HG02852 (cell line): Measurements from ENCODE around the gene RTBDN.
A peak's percentile ranks its signal among the peaks of the same experiment; 100 is the strongest.

Experiments used
- ATAC-seq: cut with Tn5 transposase; IDR thresholded peaks from one replicate; pipeline ENCODE4 v1.9.1; 2021; ENCODE audit warnings: mild to moderate bottlenecking, moderate library complexity; ENCODE audit not compliant: unreplicated experiment

RTBDN gene

DNA sequence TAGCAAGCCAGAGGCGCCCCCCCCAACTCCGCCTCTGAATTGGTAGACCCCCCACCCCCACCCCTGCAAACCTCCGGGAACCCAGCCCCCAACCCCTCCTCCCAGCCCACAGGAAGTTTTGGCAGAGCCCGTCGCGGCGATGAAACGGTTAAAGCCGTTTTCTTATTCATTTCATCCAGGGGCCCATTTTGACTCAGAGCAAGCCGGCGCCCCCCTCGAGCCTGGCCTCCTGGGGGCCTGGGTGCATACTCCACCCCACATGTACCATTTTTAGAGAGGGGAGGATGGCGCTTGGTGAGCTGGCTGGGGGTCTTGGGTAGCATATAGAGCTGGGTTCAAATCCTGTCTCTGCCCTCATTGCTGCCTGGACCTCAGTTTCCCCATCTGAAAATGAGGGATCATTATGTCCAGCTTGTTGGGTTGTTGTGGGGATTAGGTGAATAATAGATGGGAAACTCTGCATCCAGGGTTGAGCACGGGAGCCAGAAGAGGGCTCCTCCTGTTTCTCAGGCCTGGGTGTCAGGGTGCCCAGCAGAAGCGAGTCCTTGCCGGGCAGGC, 51.0 kb downstream of the RTBDN start:
- ATAC-seq, result no peak

DNA sequence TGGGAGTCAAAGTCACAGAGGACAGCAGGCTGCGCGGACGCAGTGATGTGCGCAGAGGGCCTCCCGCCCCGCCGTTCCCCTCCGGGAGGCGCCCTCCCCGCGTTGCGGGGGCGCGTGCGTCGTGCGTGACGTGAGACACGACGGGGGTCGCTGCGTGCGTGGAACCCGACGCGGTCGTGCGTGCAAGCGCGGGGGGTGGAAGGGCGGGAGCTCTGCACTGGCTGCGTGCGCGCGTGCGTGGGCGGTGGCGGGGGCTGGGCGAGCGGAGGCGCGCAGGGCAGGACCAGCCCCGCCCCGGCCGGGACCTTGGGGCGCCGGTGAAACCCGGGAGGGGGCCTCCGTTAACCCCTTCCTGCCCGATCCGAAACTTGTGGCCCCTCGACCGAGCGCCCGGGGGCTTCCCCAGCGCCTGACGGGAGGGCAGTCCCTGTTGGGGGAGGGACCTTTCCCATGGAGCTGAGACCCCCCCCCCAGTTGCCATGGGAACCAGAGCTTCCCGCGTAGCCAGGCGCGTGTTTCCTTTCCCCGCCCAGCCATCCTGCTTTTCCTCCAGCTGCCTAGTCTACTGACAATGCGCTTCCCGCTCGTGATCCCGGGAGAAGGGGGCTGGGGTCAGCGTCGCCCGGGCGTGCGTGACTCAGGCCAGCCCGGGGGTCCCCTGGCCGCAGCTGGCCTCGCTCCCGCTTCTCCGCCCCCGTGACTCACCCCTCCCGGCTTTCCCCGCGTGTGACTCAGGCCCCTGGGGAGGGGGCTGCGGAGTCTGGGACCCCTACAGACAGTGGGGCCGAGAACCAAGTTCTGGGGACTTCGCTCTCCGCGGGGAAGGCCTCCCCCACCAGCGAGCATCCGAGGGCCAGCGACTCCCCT, 51.7 kb downstream of the RTBDN start:
- ATAC-seq, result peak; percentile 42

DNA sequence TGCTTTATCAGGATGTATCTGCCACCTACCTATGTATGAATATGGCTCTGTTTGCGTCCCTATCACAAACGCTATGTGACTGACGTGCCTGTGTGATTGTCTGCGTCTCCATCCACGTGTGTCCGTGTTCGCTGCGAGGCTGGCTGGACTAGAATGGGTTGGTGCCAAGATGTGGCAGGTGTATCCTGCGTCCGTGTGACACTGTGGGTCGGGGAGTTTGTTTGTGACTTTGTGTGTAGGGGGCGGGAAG, 52.3 kb downstream of the RTBDN start:
- ATAC-seq, result no peak

DNA sequence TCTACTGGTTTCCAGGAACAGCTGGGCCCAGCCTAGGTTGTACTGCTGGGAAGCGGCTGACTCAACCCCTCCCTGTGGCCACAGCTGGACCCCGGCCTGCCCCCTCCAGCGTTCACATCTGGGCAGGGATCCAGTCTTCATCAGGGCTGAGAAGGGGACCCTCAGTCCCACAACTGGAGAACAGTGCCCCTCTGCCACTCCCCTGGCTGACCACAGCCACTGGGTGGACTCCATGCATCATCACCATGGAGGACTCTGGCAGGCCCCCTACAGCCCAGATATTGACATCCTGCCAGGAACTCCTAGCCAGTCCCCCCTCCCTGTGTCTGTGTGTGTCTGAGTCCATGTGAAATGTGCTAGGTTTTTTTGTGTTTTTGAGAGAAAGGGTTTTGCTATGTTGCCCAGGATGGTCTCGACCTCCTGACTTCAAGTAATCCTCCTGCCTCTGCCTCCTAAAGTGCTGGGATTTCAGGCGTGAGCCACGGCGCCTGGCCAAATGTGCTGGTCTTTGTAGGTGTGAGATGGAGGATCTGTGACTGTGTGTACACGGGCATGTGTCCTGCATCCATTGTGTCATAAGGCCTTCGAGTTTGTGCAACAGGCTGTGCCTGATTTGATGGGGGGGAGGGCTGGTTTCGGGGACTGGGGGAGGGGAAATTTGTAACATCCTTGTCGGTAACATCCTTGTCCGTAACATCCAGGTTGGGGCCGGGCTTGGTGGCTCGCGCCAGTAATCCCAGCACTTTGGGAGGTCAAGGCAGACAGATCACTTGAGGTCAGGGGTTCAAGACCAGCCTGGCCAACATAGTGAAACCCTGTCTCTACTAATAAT, 55.0 kb downstream of the RTBDN start:
- no peak for ATAC-seq

DNA sequence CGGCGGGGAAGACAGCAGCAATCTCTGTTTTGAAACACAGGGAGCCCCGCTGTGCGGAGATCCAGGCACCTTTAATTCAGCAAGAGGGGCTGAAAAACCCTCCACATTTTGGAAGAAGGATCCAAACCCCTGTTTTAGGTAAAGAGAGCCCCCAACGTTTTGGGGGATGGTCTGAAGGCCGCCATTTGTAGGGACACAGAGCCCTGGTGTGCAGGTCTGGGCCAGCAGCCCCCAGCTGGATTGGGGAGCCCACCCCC, 55.5 kb downstream of the RTBDN start:
- ATAC-seq, result no peak

DNA sequence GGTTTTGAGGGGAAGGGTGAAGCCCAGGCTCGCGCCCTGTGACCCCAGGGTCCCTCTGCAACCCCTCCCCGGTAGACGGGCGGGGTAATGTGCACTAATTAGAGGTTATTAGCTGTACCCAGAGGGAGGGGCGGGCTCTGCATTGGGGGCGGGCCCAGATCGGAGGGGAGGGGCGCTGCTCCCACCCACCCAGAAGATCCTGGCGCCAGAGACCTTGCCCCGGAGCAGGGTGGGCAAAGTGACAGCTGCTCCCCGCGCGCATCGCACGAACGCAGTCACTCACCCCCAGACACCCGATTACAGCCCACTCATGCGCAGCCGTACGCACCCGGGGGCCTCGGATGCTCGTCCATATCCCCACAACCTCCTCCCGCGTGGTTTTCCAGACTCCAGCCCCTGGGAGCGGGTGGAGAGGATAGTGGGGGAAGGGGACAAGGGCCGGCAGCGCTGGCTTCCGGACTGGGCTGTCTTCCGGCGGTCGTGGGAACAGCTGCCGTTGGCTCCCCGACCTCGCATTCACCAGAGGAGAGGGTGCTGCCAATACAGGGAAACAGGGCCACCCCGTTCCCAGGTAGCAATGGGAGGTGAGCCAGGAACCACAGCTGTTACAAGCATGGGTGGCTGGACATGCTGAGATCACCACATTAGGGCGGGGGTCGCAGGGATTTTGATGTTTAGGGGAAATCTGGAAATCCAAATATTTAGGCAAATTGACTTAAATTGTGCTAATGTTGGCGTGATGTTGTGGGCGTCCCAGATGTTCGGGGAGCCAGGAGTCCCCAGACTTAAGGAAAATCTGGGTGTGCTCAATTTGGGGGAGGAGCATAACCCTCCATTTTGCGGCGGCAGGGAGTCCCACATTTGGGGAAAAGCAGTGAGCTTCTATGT, 56.1 kb downstream of the RTBDN start:
- ATAC-seq, result no peak

DNA sequence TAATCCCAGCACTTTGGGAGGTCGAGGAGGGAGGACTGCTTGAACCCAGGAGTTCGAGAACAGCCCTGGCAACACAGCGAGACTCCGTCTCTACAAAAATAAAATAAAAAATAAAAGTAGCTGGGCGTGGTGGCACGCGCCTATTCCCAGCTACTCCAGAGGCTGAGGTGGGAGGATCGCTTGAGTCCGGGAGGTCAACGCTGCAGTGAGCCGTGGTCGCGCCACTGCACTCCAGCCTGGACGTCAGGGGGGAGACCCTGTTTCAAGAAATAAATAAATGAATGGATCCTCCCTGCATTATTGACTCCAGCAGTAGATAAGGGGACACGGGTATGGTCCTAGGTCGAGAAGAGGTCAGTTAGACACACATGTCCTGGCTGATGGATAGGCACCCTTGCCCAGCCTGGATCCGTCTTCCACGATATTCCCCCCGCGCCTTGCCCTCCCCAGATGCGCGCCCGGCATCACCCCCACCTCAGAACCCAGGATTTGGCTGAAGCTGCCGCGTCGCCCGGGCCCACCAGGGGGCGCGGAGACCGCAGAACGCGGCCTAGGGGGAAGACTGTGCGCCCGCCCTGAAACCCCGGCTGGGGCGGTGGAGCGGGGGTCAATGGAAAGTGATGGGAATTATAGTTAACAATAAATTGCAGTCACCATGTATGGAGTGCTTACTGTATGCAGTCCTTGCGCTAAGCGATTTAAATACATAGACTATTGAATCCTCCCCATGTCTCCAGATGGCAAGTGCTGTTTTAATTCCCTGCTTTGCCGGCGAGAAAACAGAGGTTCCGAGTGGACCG, 57.0 kb downstream of the RTBDN start:
- no peak for ATAC-seq
